DND-41 (cell line): ENCODE results near the gene ARIH1.

Experiments used
- CTCF ChIP-seq: IDR thresholded peaks from 2 replicates; pipeline ENCODE4 v1.5.1; 2012; ENCODE audit warnings: borderline replicate concordance, low read length, moderate library complexity, mild to moderate bottlenecking; ENCODE audit not compliant: poor library complexity, severe bottlenecking; ENCODE audit errors: extremely low read depth
- EZH2 ChIP-seq: IDR thresholded peaks from 3 replicates; pipeline ENCODE4 v1.6.1; 2012; ENCODE audit warnings: borderline replicate concordance, low read depth, mild to moderate bottlenecking, moderate library complexity, low read length, inconsistent platforms; ENCODE audit not compliant: severe bottlenecking

- TF ChIP-seq CTCF (no peak), EZH2 (no peak)
Observed at GRCh38 chr15:72491768-72492167, 17.6 kb downstream of the ARIH1 start.
